Pancreas (tissue), 10 donors: ENCODE data around the gene RSAD2. TPM values are rescaled to one million over a fixed set of nuclear protein-coding genes. Genes with fewer than 3 reads are reported as not detected.

Experiments used
- ATAC-seq, 4 donors: fragments of 200-7000 bp; cut with Tn5 transposase; one replicate each; pipeline versions ENCODE4 v1.8.0 to v1.9.1; 2020; ENCODE audit warnings: mild to moderate bottlenecking in 4 of 4, moderate library complexity in 4 of 4
- DNase-seq, 6 donors: peaks; one replicate each; pipeline ENCODE4 v3.0.0-alpha.2; 2020
- FAIRE-seq: peaks from 2 replicates; lab custom pipeline; 2012; peaks lifted over from hg19 to GRCh38; lab: Jason Lieb, UNC
- H3K27ac ChIP-seq, 4 donors: fragments of 200-600 bp; sonication (generic); 1 replicate in 3 of 4; 2 replicates in 1 of 4; pipeline versions ENCODE4 v1.5.0 to v1.8.0; 2020
- H3K27me3 ChIP-seq, 4 donors: fragments of 200-600 bp; one replicate each; pipeline ENCODE4 v1.8.0; 2021
- H3K36me3 ChIP-seq, 3 donors: fragments of 200-600 bp; sonication (generic) in 1 of 3; one replicate each; pipeline versions ENCODE4 v1.5.0 to v1.8.0; 2020 to 2021
- H3K4me1 ChIP-seq, 3 donors: fragments of 200-600 bp; one replicate each; pipeline ENCODE4 v1.8.0; 2021
- H3K4me3 ChIP-seq, 4 donors: fragments of 200-600 bp; sonication (generic) in 2 of 4; one replicate each; pipeline versions ENCODE4 v1.5.0 to v1.8.0; 2020 to 2021
- H3K9me3 ChIP-seq, 4 donors: fragments of 200-600 bp; one replicate each; pipeline ENCODE4 v1.8.0; 2021
- WGBS, 2 donors: extraction: QIAGEN DNeasy Blood & Tissue Kit; methylation state at CpG; one replicate each; pipeline ENCODE4 v1.1.7; 2013; 5-methylcytosine and 5-hydroxymethylcytosine counted together
- intact Hi-C, 3 donors: fragments of 100-400 bp; cut with DNase I; formaldehyde crosslinking; loops; one replicate each; pipeline versions ENCODE4 v1.11.1 to v1.14.2; 2022
- polyA plus RNA-seq, 2 donors: library from polyadenylated mRNA; stranded (reverse); fragments of 200-250 nt; gene quantifications; one replicate each; pipeline ENCODE4 v1.2.3, GENCODE V29; 2013
- total RNA-seq, 6 donors: library from RNA; stranded (reverse); fragmentation: NEBNext Ultra II Directional in 4 of 6; extraction: Animal tissue kit (Norgen Biotek cat#: 25700) in 4 of 6; gene quantifications; one replicate each; pipeline versions ENCODE4 v1.2.1 to v1.2.4, GENCODE V29; 2021 to 2023
- TF ChIP-seq, protein P1 (sequence below), 4 donors: fragments of 200-600 bp; sonication (generic) in 3 of 4; IDR thresholded peaks; one replicate each; pipeline versions ENCODE4 v1.5.0 to v1.8.0; 2021; ENCODE audit warnings: antibody characterized with exemption in 4 of 4
- donor health status: healthy with polysubstance abuse.
- donor health status: DM: no; HTN: no; CAD: no; lungs with moderate emphysema.
- donor health status: DM: no; HTN: no; CAD: no.
- donor health status: control.
- donor health status: control.
- donor health status: Bipolar disorder and iron deficiency.
- donor health status: DM: yes; HTN: yes; CAD: no.
- donor health status: DM: no; HTN: no; CAD: no.
- donor health status: DM: no; HTN: no; CAD: no.
- donor health status: DM: yes; HTN: yes; CAD: no.

The RSAD2 gene
- total and polyA plus RNA-seq, 8 donors, result 0.60 to 2.9 (median 1.9) TPM

DNA sequence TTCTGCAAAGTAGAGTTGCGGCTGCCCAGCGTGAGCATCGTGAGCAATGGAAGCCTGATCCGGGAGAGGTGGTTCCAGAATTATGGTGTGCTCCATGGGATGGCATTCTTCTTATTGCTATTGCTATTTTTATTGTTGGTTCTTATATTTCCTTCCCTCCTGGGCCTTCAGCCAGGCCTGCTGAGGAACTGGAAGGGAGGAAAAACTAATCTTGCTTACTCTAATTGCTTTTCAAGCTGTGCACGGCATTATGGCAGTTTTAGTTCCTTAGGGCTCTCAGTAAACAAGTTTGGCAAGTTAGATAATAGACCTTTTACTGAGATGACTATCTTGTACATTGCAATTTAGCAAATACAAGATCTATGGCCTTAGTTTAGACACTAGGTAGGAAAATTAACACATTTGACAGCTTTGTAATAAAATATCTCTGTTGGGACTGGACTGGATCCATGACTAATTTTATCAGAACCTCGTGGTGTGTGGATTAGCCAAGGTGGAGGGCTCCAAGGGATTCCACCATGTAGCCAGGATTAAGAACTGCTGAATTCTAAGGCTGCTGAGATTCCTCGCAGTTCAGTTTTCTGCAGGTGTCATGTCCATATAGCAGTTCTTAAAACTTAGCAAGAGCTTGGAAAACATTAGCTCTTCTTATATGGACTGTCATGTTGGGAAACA is 6.0 kb downstream of the RSAD2 start:
- ATAC-seq, result no peak
- H3K36me3 ChIP-seq, result no peaks in the 10 kb centered on the region
- no peak overlapping the region for H3K27ac ChIP-seq
- FAIRE-seq, result no peak
- H3K4me1 ChIP-seq, result no peaks in the 10 kb centered on the region
- no peaks in the 10 kb centered on the region for H3K9me3 ChIP-seq
- no peak for DNase-seq
- no peaks in the 10 kb centered on the region for H3K27me3 ChIP-seq
- TF ChIP-seq, protein P1, sequence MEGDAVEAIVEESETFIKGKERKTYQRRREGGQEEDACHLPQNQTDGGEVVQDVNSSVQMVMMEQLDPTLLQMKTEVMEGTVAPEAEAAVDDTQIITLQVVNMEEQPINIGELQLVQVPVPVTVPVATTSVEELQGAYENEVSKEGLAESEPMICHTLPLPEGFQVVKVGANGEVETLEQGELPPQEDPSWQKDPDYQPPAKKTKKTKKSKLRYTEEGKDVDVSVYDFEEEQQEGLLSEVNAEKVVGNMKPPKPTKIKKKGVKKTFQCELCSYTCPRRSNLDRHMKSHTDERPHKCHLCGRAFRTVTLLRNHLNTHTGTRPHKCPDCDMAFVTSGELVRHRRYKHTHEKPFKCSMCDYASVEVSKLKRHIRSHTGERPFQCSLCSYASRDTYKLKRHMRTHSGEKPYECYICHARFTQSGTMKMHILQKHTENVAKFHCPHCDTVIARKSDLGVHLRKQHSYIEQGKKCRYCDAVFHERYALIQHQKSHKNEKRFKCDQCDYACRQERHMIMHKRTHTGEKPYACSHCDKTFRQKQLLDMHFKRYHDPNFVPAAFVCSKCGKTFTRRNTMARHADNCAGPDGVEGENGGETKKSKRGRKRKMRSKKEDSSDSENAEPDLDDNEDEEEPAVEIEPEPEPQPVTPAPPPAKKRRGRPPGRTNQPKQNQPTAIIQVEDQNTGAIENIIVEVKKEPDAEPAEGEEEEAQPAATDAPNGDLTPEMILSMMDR (IDR thresholded peaks at IDR 0.05), result no peak
- WGBS, 2 donors, result 68 to 77% methylated on average over 7 of the region's 7 CpGs
- intact Hi-C loops, result no loop called here
- H3K4me3 ChIP-seq, result no peak overlapping the region

DNA sequence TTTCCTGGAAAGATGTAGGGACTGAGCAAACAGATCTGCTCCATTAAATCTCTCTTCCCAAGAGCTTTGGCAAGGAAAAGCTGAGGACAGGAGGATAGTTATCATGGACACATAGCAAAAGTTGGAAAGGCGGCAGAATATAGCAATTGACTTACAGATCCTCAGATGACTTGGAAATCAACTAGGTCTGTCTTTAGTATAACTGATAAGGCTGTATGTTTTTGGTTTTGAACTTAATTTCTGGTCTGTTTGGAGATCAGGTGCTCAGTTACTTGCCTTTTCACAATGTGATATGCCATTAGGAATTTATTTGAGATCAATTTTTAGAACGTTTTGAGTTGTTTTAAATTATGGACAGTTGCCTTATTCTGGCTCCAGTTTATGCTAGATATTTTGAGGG is 8.0 kb downstream of the RSAD2 start:
- Histone ChIP-seq H3K4me3 (no peak overlapping the region), H3K27me3 (no peaks in the 10 kb centered on the region), H3K4me1 (no peaks in the 10 kb centered on the region), H3K27ac (no peak overlapping the region), H3K36me3 (no peaks in the 10 kb centered on the region), H3K9me3 (no peaks in the 10 kb centered on the region)
- FAIRE-seq (no peak), ATAC-seq (no peak), DNase-seq (no peak)
- TF ChIP-seq, protein P1 (IDR thresholded peaks at IDR 0.05), result no peak
- WGBS, 2 donors, result 76% methylated on average over 2 of the region's 2 CpGs
- intact Hi-C loops, result no loop called here

- H3K27me3 ChIP-seq, result no peaks in the 10 kb centered on the region
- no peak overlapping the region for H3K27ac ChIP-seq
- no peaks in the 10 kb centered on the region for H3K9me3 ChIP-seq
- no peak for DNase-seq
- TF ChIP-seq, protein P1 (IDR thresholded peaks at IDR 0.05), result no peak
- intact Hi-C loops, result no loop called here
- H3K4me1 ChIP-seq, result no peaks in the 10 kb centered on the region
- no peaks in the 10 kb centered on the region for H3K36me3 ChIP-seq
- H3K4me3 ChIP-seq, result no peak overlapping the region
- no peak for FAIRE-seq
- 90 to 95% methylated on average over 3 of the region's 3 CpGs for WGBS, 2 donors
- ATAC-seq, result no peak
These were observed 8.4 kb downstream of the RSAD2 start for GRCh38 chr2:6885968-6886367.

DNA sequence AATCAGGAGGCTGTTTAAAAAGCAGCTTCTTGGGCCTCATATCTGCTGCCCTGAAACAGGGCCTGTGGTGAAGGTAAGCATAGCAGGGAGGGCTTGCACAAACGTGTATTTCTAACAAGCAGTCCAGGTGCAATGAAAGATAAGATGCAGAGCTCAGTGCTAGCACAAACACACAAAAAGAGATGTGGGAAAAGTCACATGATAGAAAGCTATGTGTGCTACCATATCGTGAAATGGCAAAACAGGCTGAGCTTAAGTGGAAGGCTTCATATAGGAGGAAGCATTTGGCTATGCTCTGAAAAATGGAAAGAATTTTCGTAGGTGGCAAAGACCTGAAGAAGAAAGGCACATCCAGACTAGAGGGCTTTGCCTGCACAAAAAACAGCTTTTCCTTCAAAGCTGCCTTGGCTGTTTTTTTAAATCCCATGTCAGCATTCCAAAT is 10.2 kb downstream of the RSAD2 start:
- FAIRE-seq (no peak), DNase-seq (no peak), ATAC-seq (peak in 2 of 4 donors; percentile 55 to 57)
- no peaks in the 10 kb centered on the region for H3K9me3 ChIP-seq
- H3K4me3 ChIP-seq, result no peak overlapping the region
- H3K27ac ChIP-seq, result no peak overlapping the region
- intact Hi-C loops, result no loop called here
- TF ChIP-seq, protein P1 (IDR thresholded peaks at IDR 0.05), result no peak
- no peaks in the 10 kb centered on the region for H3K4me1 ChIP-seq
- H3K36me3 ChIP-seq, result no peaks in the 10 kb centered on the region
- H3K27me3 ChIP-seq, result no peaks in the 10 kb centered on the region
- WGBS, 2 donors, result 47 to 55% methylated on average over 3 of the region's 3 CpGs

DNA sequence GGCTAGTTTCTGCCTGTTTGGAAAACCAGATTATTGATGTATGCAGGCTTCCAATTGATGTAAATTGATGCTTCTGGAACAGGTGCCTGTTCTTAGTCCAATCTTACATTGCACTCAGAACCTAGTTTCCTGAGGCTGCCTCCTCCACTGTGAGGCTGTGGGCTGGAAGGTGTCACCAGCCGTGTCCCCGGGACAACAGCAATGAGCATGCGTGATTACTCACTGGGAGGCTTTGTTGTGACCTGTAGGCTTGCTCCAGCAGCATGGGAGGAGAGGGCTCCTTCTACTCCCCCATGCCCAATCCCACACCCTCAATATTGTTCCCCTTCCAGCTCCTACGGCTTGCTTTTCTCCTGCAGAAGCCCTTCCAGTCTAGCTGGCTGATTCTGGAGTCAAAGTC is 11.1 kb downstream of the RSAD2 start:
- H3K4me3 ChIP-seq, result no peak overlapping the region
- H3K36me3 ChIP-seq, result no peaks in the 10 kb centered on the region
- H3K9me3 ChIP-seq, result no peaks in the 10 kb centered on the region
- ATAC-seq, result no peak
- WGBS, 2 donors, result 92 to 100% methylated on average over 4 of the region's 4 CpGs
- H3K27me3 ChIP-seq, result no peaks in the 10 kb centered on the region
- TF ChIP-seq, protein P1 (IDR thresholded peaks at IDR 0.05), result no peak
- no peak overlapping the region for H3K27ac ChIP-seq
- intact Hi-C loops, result no loop called here
- no peaks in the 10 kb centered on the region for H3K4me1 ChIP-seq
- no peak for DNase-seq
- FAIRE-seq, result no peak
